NCI-H510A treated with DMSO at 0.1 percent for 48 hours (cell line): Measurements from ENCODE around the gene LIN7C.

Experiments used
- DNase-seq: peaks from one replicate; lab custom pipeline; 2025; lab: John Stamatoyannopoulos, UW

Gene LIN7C

GRCh38 chr11:27445625-27446024 lies 60.9 kb downstream of the LIN7C start:
- DNase-seq: no peak

DNA sequence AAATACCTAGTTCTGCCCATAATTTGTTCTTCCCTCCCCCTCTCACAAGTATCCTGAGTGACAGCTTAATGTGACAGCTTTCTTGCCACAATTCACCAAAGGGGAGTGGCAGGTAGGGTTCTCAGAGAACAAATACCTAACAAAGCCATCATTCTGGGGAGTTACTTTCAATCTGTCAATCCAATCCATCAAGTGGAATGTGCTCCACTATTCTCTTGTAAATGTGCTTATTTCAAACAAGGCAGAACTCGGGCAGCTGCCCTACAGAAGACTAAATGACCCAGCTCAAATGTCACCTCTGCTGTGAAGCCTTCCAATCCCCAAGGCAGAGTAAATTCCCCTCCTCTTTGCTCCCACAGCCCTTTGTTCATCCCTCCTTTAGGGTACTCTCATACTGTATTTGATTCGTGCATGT lies 61.8 kb downstream of the LIN7C start:
- DNase-seq: peak; percentile 3
